DOHH2 (cell line): ENCODE measurements around the gene WNT8B.

Experiments used
- H3F3A ChIP-seq: fragments of 200-600 bp; sonication (generic), shearing (Covaris generic); 2 replicates; pipeline ENCODE4 v1.6.0; 2016; ENCODE audit warnings: antibody characterized with exemption, mild to moderate bottlenecking; ENCODE audit not compliant: control insufficient read depth, insufficient read depth
- H3K27ac ChIP-seq: fragments of 200-600 bp; sonication (generic); 2 replicates; pipeline ENCODE4 v1.5.1; 2014; ENCODE audit warnings: low read depth, mild to moderate bottlenecking, low read length, moderate library complexity
- H3K27me3 ChIP-seq: fragments of 200-600 bp; sonication (generic); 2 replicates; pipeline ENCODE4 v1.6.1; 2014; ENCODE audit warnings: mild to moderate bottlenecking, low read length, mixed read lengths; ENCODE audit not compliant: control insufficient read depth
- H3K36me3 ChIP-seq: fragments of 200-600 bp; sonication (generic); 2 replicates; pipeline ENCODE4 v1.6.1; 2014; ENCODE audit warnings: mild to moderate bottlenecking, low read length, moderate library complexity, mixed read lengths; ENCODE audit not compliant: control insufficient read depth
- H3K4me1 ChIP-seq: fragments of 200-600 bp; sonication (generic); 2 replicates; pipeline ENCODE4 v1.6.1; 2014; ENCODE audit warnings: mild to moderate bottlenecking, low read length, mixed read lengths; ENCODE audit not compliant: control insufficient read depth
- H3K4me2 ChIP-seq: fragments of 200-600 bp; sonication (generic); 2 replicates; pipeline ENCODE4 v1.6.0; 2014; ENCODE audit warnings: mild to moderate bottlenecking, low read length, moderate library complexity
- H3K4me3 ChIP-seq: fragments of 200-600 bp; sonication (generic); 2 replicates; pipeline ENCODE4 v1.5.1; 2014; ENCODE audit warnings: mild to moderate bottlenecking, low read length, mixed read lengths
- H3K79me2 ChIP-seq: fragments of 200-600 bp; sonication (generic); 2 replicates; pipeline ENCODE4 v1.6.1; 2014; ENCODE audit warnings: mild to moderate bottlenecking, low read length, mixed read lengths; ENCODE audit not compliant: control insufficient read depth
- H3K9me2 ChIP-seq: fragments of 200-600 bp; sonication (generic); replicated peaks from 2 replicates; pipeline ENCODE4 v1.6.1; 2014; ENCODE audit warnings: mild to moderate bottlenecking, low read length, mixed read lengths; ENCODE audit not compliant: control insufficient read depth
- H3K9me3 ChIP-seq: fragments of 200-600 bp; sonication (generic); 2 replicates; pipeline ENCODE4 v1.6.1; 2014; ENCODE audit warnings: antibody characterized with exemption, low read length, mixed read lengths; ENCODE audit not compliant: control insufficient read depth, insufficient read depth
- H4K20me1 ChIP-seq: fragments of 200-600 bp; sonication (generic); 2 replicates; pipeline ENCODE4 v1.6.0; 2014; ENCODE audit warnings: low read depth, mild to moderate bottlenecking, antibody characterized with exemption, low read length, moderate library complexity; ENCODE audit not compliant: control insufficient read depth, insufficient read depth
- CTCF ChIP-seq: fragments of 200-600 bp; sonication (generic); IDR thresholded peaks from one replicate; pipeline ENCODE4 v1.5.1; 2014; ENCODE audit warnings: antibody characterized with exemption, mild to moderate bottlenecking, low read depth, low read length; ENCODE audit not compliant: poor library complexity, severe bottlenecking
- EZH2phosphoT487 ChIP-seq: fragments of 200-600 bp; sonication (generic); IDR thresholded peaks from 2 replicates; pipeline ENCODE4 v1.6.1; 2017; ENCODE audit warnings: borderline replicate concordance, mild to moderate bottlenecking, antibody characterized with exemption, low read length, moderate library complexity, mixed read lengths

Gene WNT8B

GRCh38 chr10:100485801-100486495 lies 23.1 kb downstream of the WNT8B start:
- no peaks in the 10 kb centered on the region for H3K9me2 ChIP-seq
- H3K4me2 ChIP-seq: no peak overlapping the region
- no peaks in the 10 kb centered on the region for H3K79me2 ChIP-seq
- H3K4me1 ChIP-seq: peaks cover 12% of the 10 kb centered on the region
- H4K20me1 ChIP-seq: no peaks in the 10 kb centered on the region
- H3F3A ChIP-seq: no peaks in the 10 kb centered on the region
- H3K27ac ChIP-seq: no peak overlapping the region
- TF ChIP-seq CTCF (no peak), EZH2phosphoT487 (no peak)
- no peaks in the 10 kb centered on the region for H3K9me3 ChIP-seq
- no peak overlapping the region for H3K4me3 ChIP-seq
- peaks cover 13% of the 10 kb centered on the region for H3K27me3 ChIP-seq
- peaks cover 18% of the 10 kb centered on the region for H3K36me3 ChIP-seq

- H3K4me1 ChIP-seq: peaks cover 3% of the 10 kb centered on the region; the same call in 1 of the 2 replicates
- H3K4me2 ChIP-seq: no peak overlapping the region
- peaks cover 18% of the 10 kb centered on the region for H3K36me3 ChIP-seq
- no peaks in the 10 kb centered on the region for H4K20me1 ChIP-seq
- no peak overlapping the region for H3K27ac ChIP-seq
- H3K4me3 ChIP-seq: no peak overlapping the region
- H3K79me2 ChIP-seq: no peaks in the 10 kb centered on the region
- H3K27me3 ChIP-seq: peaks cover 7% of the 10 kb centered on the region
- no peak for TF ChIP-seq EZH2phosphoT487
- no peak for TF ChIP-seq CTCF
- no peaks in the 10 kb centered on the region for H3F3A ChIP-seq
- no peaks in the 10 kb centered on the region for H3K9me3 ChIP-seq
- H3K9me2 ChIP-seq: no peaks in the 10 kb centered on the region
Observed at GRCh38 chr10:100487529-100487928, 24.7 kb downstream of the WNT8B start.

- Histone ChIP-seq H3K9me2 (no peaks in the 10 kb centered on the region), H4K20me1 (no peaks in the 10 kb centered on the region), H3K9me3 (no peaks in the 10 kb centered on the region), H3K79me2 (no peaks in the 10 kb centered on the region), H3K4me2 (no peak overlapping the region), H3K4me3 (no peak overlapping the region), H3K27ac (no peak overlapping the region), H3K27me3 (no peaks in the 10 kb centered on the region), H3K36me3 (peaks cover 21% of the 10 kb centered on the region), H3F3A (no peaks in the 10 kb centered on the region), H3K4me1 (no peaks in the 10 kb centered on the region)
- TF ChIP-seq EZH2phosphoT487 (no peak), CTCF (no peak)
Observed at GRCh38 chr10:100489396-100489795, 26.6 kb downstream of the WNT8B start.
